Measurements from ENCODE around the gene CIRBP. TPM values are rescaled to one million over a fixed set of nuclear protein-coding genes. Genes with fewer than 3 reads are reported as not detected.

Gene CIRBP
- total and polyA plus RNA-seq, 2 of the 13 experiments (the other 11 are each of a cell fraction or from before 2014, with no cell fraction given) = 133 to 140 TPM

GRCh38 chr19:1252221-1252820, 16.8 kb upstream of the CIRBP start (continued):
- TF ChIP-seq AKNA (CRISPR knock-in tag; IDR thresholded peaks at IDR 0.05; ENCODE audit: borderline replicate concordance) = no peak
- TF ChIP-seq CEBPG (CRISPR knock-in tag; IDR thresholded peaks at IDR 0.05) = no peak
- TF ChIP-seq MTERF4 (CRISPR knock-in tag; IDR thresholded peaks at IDR 0.05) = no peak
- peak; percentile 29; the same call in 1 of the 2 replicates for TF ChIP-seq FOXA3 (CRISPR knock-in tag; IDR thresholded peaks at IDR 0.05)
- TF ChIP-seq ZNF18 (CRISPR knock-in tag; IDR thresholded peaks at IDR 0.05; ENCODE audit: insufficient replicate concordance) = peak; percentile 71
- peak; percentile 63 for TF ChIP-seq ARID5B (CRISPR knock-in tag; IDR thresholded peaks at IDR 0.05)
- no peak for TF ChIP-seq CHD2 (IDR thresholded peaks at IDR 0.05; ENCODE audit: low read depth, low read length)
- 0 out of 2 replicates have a peak, but pooled peaks have one; percentile 55 for TF ChIP-seq ZBTB46 (CRISPR knock-in tag; IDR thresholded peaks at IDR 0.05; ENCODE audit: borderline replicate concordance)
- no peak for TF ChIP-seq CREBL2 (CRISPR knock-in tag; IDR thresholded peaks at IDR 0.05; ENCODE audit: borderline replicate concordance)
- TF ChIP-seq ZNF446 (CRISPR knock-in tag; IDR thresholded peaks at IDR 0.05) = 0 out of 2 replicates have a peak, but pooled peaks have one; percentile 74
- 0 out of 2 replicates have a peak, but pooled peaks have one; percentile 3 for TF ChIP-seq ZMYM4 (CRISPR knock-in tag; IDR thresholded peaks at IDR 0.05)
- TF ChIP-seq CERS6 (CRISPR knock-in tag; IDR thresholded peaks at IDR 0.05) = no peak

Measured in HepG2 (cell line).